ENCODE measurements around the gene IFITM5. TPM values are rescaled to one million over a fixed set of nuclear protein-coding genes. Genes with fewer than 3 reads are reported as not detected.

IFITM5 gene
- total and polyA plus RNA-seq, 9 of the 15 experiments (the other 6 are each of a cell fraction or from before 2014, with no cell fraction given), result 0.19 TPM; not detected in 8

GRCh38 chr11:316031-316701 is 16.8 kb upstream of the IFITM5 start (continued):
- TF ChIP-seq REST (IDR thresholded peaks at IDR 0.05; ENCODE audit: borderline replicate concordance) (peak; percentile 47; the same call in 1 of the 2 replicates), REST (CRISPR knock-in tag; IDR thresholded peaks at IDR 0.05; ENCODE audit: low read depth) (no peak), ATF7 (IDR thresholded peaks at IDR 0.05) (0 out of 2 replicates have a peak, but pooled peaks have one; percentile 12), BRD9 (IDR thresholded peaks at IDR 0.05; ENCODE audit: low read depth, partially characterized antibody) (no peak), SPI1 (IDR thresholded peaks at IDR 0.05; ENCODE audit: borderline replicate concordance, low read depth, low read length) (no peak), CSDE1 (IDR thresholded peaks at IDR 0.05) (no peak), ZFP91 (CRISPR knock-in tag; IDR thresholded peaks at IDR 0.05) (no peak), DIDO1 (tag; IDR thresholded peaks at IDR 0.05; ENCODE audit: low read depth) (no peak), POLR2H (tag; IDR thresholded peaks at IDR 0.05; ENCODE audit: low read depth) (no peak), SRF (CRISPR knock-in tag; IDR thresholded peaks at IDR 0.05) (no peak)
- TF ChIP-seq, protein P1, sequence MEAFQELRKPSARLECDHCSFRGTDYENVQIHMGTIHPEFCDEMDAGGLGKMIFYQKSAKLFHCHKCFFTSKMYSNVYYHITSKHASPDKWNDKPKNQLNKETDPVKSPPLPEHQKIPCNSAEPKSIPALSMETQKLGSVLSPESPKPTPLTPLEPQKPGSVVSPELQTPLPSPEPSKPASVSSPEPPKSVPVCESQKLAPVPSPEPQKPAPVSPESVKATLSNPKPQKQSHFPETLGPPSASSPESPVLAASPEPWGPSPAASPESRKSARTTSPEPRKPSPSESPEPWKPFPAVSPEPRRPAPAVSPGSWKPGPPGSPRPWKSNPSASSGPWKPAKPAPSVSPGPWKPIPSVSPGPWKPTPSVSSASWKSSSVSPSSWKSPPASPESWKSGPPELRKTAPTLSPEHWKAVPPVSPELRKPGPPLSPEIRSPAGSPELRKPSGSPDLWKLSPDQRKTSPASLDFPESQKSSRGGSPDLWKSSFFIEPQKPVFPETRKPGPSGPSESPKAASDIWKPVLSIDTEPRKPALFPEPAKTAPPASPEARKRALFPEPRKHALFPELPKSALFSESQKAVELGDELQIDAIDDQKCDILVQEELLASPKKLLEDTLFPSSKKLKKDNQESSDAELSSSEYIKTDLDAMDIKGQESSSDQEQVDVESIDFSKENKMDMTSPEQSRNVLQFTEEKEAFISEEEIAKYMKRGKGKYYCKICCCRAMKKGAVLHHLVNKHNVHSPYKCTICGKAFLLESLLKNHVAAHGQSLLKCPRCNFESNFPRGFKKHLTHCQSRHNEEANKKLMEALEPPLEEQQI (IDR thresholded peaks at IDR 0.05), result no peak
- TF ChIP-seq, protein P2, sequence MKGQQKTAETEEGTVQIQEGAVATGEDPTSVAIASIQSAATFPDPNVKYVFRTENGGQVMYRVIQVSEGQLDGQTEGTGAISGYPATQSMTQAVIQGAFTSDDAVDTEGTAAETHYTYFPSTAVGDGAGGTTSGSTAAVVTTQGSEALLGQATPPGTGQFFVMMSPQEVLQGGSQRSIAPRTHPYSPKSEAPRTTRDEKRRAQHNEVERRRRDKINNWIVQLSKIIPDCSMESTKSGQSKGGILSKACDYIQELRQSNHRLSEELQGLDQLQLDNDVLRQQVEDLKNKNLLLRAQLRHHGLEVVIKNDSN (CRISPR knock-in tag; IDR thresholded peaks at IDR 0.05), result peak; percentile 47; the same call in 1 of the 2 replicates
- TF ChIP-seq, protein P3, sequence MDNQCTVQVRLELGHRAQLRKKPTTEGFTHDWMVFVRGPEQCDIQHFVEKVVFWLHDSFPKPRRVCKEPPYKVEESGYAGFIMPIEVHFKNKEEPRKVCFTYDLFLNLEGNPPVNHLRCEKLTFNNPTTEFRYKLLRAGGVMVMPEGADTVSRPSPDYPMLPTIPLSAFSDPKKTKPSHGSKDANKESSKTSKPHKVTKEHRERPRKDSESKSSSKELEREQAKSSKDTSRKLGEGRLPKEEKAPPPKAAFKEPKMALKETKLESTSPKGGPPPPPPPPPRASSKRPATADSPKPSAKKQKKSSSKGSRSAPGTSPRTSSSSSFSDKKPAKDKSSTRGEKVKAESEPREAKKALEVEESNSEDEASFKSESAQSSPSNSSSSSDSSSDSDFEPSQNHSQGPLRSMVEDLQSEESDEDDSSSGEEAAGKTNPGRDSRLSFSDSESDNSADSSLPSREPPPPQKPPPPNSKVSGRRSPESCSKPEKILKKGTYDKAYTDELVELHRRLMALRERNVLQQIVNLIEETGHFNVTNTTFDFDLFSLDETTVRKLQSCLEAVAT (IDR thresholded peaks at IDR 0.05), result 0 out of 4 replicates have a peak, but pooled peaks of 1 of the 2 experiments have one; percentile 51

All from K562 (cell line).